Skeletal muscle tissue (tissue), 4 donors: ENCODE data around the gene PRDX2. TPM values are rescaled to one million over a fixed set of nuclear protein-coding genes. Genes with fewer than 3 reads are reported as not detected.
A peak's percentile ranks its signal among the peaks of the same experiment; 100 is the strongest.

Experiments used
- H3K27ac ChIP-seq: one replicate; pipeline ENCODE4 v1.7.0; 2013; ENCODE audit warnings: mild to moderate bottlenecking, low read depth, low read length, inconsistent platforms
- H3K27me3 ChIP-seq, 3 donors: one replicate each; pipeline ENCODE4 v1.7.0; 2013; ENCODE audit warnings: low read length in 3 of 3; ENCODE audit not compliant: control insufficient read depth in 3 of 3, insufficient read depth in 3 of 3
- H3K36me3 ChIP-seq, 3 donors: one replicate each; pipeline ENCODE4 v1.7.0; 2013; ENCODE audit warnings: low read length in 3 of 3; ENCODE audit not compliant: control insufficient read depth in 3 of 3, insufficient read depth in 3 of 3
- H3K4me1 ChIP-seq, 3 donors: one replicate each; pipeline ENCODE4 v1.7.0; 2013; ENCODE audit warnings: low read length in 3 of 3, mild to moderate bottlenecking in 3 of 3; ENCODE audit not compliant: control insufficient read depth in 3 of 3, insufficient read depth in 3 of 3
- H3K4me3 ChIP-seq, 3 donors: one replicate each; pipeline ENCODE4 v1.7.0; 2013; ENCODE audit warnings: low read length in 3 of 3
- H3K9ac ChIP-seq, 3 donors: one replicate each; pipeline ENCODE4 v1.7.0; 2013; ENCODE audit warnings: low read length in 3 of 3, mild to moderate bottlenecking in 3 of 3, moderate library complexity in 2 of 3, low read depth in 1 of 3
- H3K9me3 ChIP-seq, 3 donors: one replicate each; pipeline ENCODE4 v1.7.0; 2013; ENCODE audit warnings: low read length in 3 of 3; ENCODE audit not compliant: control insufficient read depth in 3 of 3
- total RNA-seq: library from RNA; depleted of rRNA; stranded (reverse); fragments of >200 nt; gene quantifications from one replicate; pipeline ENCODE4 v1.2.3, GENCODE V29; 2014
- donor health status: Osteomylitis.

PRDX2 gene
- total RNA-seq, 1 donor from 2014 or later, result 207 TPM

GRCh38 chr19:12792853-12793289, 8.7 kb downstream of the PRDX2 start:
- Histone ChIP-seq H3K9ac (peak overlapping the region; percentile 95 to 99 (median 98)), H3K4me1 (peaks cover 44 to 51% (median 45%) of the 10 kb centered on the region in 3 donors), H3K36me3 (peaks cover 2 to 9% (median 8%) of the 10 kb centered on the region in 3 donors), H3K27me3 (no peaks in the 10 kb centered on the region), H3K9me3 (no peaks in the 10 kb centered on the region), H3K27ac (peak overlapping the region; percentile 99), H3K4me3 (peak overlapping the region; percentile 93 to 98 (median 93))

DNA sequence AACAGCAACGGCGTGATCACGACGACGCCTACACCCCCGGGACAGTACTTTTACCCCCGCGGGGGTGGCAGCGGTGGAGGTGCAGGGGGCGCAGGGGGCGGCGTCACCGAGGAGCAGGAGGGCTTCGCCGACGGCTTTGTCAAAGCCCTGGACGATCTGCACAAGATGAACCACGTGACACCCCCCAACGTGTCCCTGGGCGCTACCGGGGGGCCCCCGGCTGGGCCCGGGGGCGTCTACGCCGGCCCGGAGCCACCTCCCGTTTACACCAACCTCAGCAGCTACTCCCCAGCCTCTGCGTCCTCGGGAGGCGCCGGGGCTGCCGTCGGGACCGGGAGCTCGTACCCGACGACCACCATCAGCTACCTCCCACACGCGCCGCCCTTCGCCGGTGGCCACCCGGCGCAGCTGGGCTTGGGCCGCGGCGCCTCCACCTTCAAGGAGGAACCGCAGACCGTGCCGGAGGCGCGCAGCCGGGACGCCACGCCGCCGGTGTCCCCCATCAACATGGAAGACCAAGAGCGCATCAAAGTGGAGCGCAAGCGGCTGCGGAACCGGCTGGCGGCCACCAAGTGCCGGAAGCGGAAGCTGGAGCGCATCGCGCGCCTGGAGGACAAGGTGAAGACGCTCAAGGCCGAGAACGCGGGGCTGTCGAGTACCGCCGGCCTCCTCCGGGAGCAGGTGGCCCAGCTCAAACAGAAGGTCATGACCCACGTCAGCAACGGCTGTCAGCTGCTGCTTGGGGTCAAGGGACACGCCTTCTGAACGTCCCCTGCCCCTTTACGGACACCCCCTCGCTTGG, 9.3 kb downstream of the PRDX2 start:
- Histone ChIP-seq H3K27me3 (no peaks in the 10 kb centered on the region), H3K27ac (peak overlapping the region; percentile 99), H3K9me3 (no peaks in the 10 kb centered on the region), H3K4me1 (peaks cover 45 to 53% (median 46%) of the 10 kb centered on the region in 3 donors), H3K36me3 (peaks cover 2 to 9% (median 8%) of the 10 kb centered on the region in 3 donors), H3K9ac (peak overlapping the region; percentile 95 to 99 (median 98)), H3K4me3 (peak overlapping the region; percentile 93 to 98 (median 93))

GRCh38 chr19:12791345-12792050, 10.1 kb downstream of the PRDX2 start, which contains the start of gene JUNB:
Gene JUNB (plus strand): TSS chr19:12791486. CDS start chr19:12791772, 286 bp downstream.
- Histone ChIP-seq H3K9me3 (no peaks in the 10 kb centered on the region), H3K4me1 (peaks cover 48 to 54% (median 49%) of the 10 kb centered on the region in 3 donors), H3K27ac (peak within 1 kb of the TSS; percentile 99), H3K9ac (peak within 1 kb of the TSS; percentile 96 to 99 (median 98)), H3K27me3 (no peaks in the 10 kb centered on the region), H3K36me3 (peaks cover 0 to 4% (median under 1%) of the 10 kb centered on the region in 3 donors), H3K4me3 (peak within 1 kb of the TSS; percentile 93 to 98 (median 93))

GRCh38 chr19:12790628-12791344, 10.8 kb downstream of the PRDX2 start:
- Histone ChIP-seq H3K27me3 (no peaks in the 10 kb centered on the region), H3K9ac (peak overlapping the region; percentile 96 to 99 (median 98)), H3K36me3 (peaks cover 0 to 4% (median 0%) of the 10 kb centered on the region in 3 donors), H3K27ac (peak overlapping the region; percentile 99), H3K4me3 (peak overlapping the region; percentile 82 to 98 (median 93)), H3K9me3 (no peaks in the 10 kb centered on the region), H3K4me1 (peaks cover 49 to 54% (median 49%) of the 10 kb centered on the region in 3 donors)

GRCh38 chr19:12789904-12790619, 11.5 kb downstream of the PRDX2 start:
- H3K4me1 ChIP-seq, result peaks cover 53 to 60% (median 55%) of the 10 kb centered on the region in 3 donors
- H3K9me3 ChIP-seq, result no peaks in the 10 kb centered on the region
- peaks cover 0 to 4% (median 0%) of the 10 kb centered on the region in 3 donors for H3K36me3 ChIP-seq
- H3K27ac ChIP-seq, result peak overlapping the region; percentile 99
- H3K4me3 ChIP-seq, result peak overlapping the region; percentile 82 to 98 (median 93)
- H3K9ac ChIP-seq, result peak overlapping the region; percentile 96 to 99 (median 98)
- no peaks in the 10 kb centered on the region for H3K27me3 ChIP-seq

DNA sequence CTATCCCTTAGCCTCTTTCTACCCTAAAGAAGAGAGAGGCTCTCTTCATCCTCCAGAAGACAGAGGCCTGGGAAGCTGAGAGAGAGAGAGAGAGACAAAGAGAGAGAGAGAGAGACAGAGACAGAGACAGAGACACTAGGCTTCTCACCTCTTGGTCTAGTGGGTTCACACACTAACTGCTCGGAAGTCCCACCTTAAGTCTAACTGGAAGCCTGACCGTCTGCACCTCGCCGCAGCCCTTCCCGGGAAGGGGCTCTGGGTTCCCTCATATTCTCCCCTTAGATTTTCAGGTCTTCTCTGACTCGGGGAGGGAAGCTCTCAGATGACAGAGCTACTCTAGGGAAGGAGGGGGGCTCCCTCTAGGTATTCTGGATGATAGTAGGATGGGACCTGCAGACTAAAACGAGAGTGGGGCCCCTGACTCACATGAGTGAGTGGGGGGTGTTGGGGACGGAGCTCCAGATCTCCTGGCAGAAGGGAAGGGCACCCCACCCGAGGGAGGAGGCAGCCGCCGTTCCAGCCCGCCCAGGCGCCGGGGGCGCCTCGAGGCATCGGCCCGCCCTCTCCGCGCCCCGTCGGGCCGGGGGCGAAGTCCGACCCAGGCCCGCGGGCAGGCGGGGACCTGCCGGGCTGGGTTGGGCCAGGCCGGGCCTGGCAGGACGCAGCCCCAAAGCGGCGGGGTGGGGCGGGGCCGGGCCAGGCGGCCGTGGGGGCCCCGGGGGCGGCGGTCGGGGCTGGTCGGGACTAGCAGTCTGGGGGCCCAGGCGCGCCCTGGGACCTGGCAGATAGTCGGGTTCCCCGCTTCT, 12.3 kb downstream of the PRDX2 start:
- peaks cover 54 to 61% (median 60%) of the 10 kb centered on the region in 3 donors for H3K4me1 ChIP-seq
- peak overlapping the region; percentile 59 to 93 (median 65) for H3K4me3 ChIP-seq
- H3K36me3 ChIP-seq, result peaks cover 0 to 4% (median 0%) of the 10 kb centered on the region in 3 donors
- H3K27me3 ChIP-seq, result no peaks in the 10 kb centered on the region
- peak overlapping the region; percentile 99 for H3K27ac ChIP-seq
- H3K9me3 ChIP-seq, result no peaks in the 10 kb centered on the region
- H3K9ac ChIP-seq, result peak overlapping the region; percentile 73 to 99 (median 78)

- H3K9ac ChIP-seq, result peak overlapping the region; percentile 73 to 99 (median 78)
- peak overlapping the region; percentile 99 for H3K27ac ChIP-seq
- no peaks in the 10 kb centered on the region for H3K27me3 ChIP-seq
- H3K4me1 ChIP-seq, result peaks cover 51 to 61% (median 60%) of the 10 kb centered on the region in 3 donors
- peak overlapping the region; percentile 58 to 65 (median 59) for H3K4me3 ChIP-seq
- H3K9me3 ChIP-seq, result no peaks in the 10 kb centered on the region
- H3K36me3 ChIP-seq, result peaks cover 0 to 4% (median 0%) of the 10 kb centered on the region in 3 donors
Observed at GRCh38 chr19:12788682-12789097, 12.9 kb downstream of the PRDX2 start.

DNA sequence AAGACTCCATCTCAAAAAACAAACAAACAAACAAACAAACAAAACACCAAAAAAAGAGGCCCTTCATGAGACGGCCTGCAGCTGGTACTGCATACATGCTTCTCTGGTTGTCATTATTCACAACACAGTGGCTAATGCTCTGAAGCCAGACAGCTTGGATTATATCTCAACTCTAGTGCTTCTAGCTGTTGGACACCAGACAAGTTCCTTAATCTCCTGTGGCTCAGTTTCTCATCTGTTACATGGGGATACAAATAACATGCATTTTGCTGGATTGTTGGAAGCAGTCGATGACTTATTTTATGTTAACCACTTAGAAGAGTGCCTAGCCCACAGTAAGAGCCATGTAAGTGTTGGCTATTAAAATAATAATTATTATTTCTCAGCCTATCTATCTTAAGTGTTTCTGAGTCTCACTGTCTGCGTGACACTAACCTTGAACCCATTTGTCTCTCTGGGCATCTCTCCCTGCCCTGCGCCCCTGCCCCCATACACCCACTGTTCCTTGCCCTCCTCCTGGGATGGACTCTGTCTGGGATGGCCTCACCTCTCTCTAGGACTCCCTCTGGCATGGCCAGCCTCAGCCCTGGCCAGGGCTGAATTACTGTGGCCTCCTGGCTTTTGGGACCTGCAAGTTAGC, 13.4 kb downstream of the PRDX2 start:
- peak overlapping the region; percentile 73 to 99 (median 78) for H3K9ac ChIP-seq
- H3K4me3 ChIP-seq, result peak overlapping the region in 2 of 3 donors; percentile 48 to 65
- peak overlapping the region; percentile 99 for H3K27ac ChIP-seq
- no peaks in the 10 kb centered on the region for H3K27me3 ChIP-seq
- peaks cover 0 to 4% (median 0%) of the 10 kb centered on the region in 3 donors for H3K36me3 ChIP-seq
- no peaks in the 10 kb centered on the region for H3K9me3 ChIP-seq
- peaks cover 56 to 65% (median 64%) of the 10 kb centered on the region in 3 donors for H3K4me1 ChIP-seq
